ENCODE measurements around the gene HIPK2.
"Not testable (repeated sequence)": the region's sequence is repeated elsewhere in the genome, so short reads cannot be mapped to it uniquely, and the experiment has no call there.

Gene HIPK2

GRCh38 chr7:139560199-139560598, 217.6 kb downstream of the HIPK2 start:
- ChIA-PET CTCF (no interaction called here), POLR2A (ENCODE audit: low non-redundant PET) (no interaction called here)
- no peak for DNase-seq (ENCODE audit: low spot score)
- no peak for TF ChIP-seq CTCF (conservative IDR thresholded peaks at IDR 0.05; ENCODE audit: low read depth)
- H3K27ac ChIP-seq = no peak overlapping the region

GRCh38 chr7:139559364-139560105, 218.3 kb downstream of the HIPK2 start:
- CTCF ChIA-PET = interaction anchor here (0.7 kb wide), 1 partner anchor 976 kb away, joined by 4 read pairs; no protein-coding TSS in a partner anchor
- TF ChIP-seq CTCF (conservative IDR thresholded peaks at IDR 0.05; ENCODE audit: low read depth) = no peak
- H3K27ac ChIP-seq = no peak overlapping the region
- DNase-seq (ENCODE audit: low spot score) = no peak
- POLR2A ChIA-PET (ENCODE audit: low non-redundant PET) = no interaction called here

GRCh38 chr7:139557857-139558581, 219.8 kb downstream of the HIPK2 start:
- POLR2A ChIA-PET (ENCODE audit: low non-redundant PET) = no interaction called here
- no peak for DNase-seq (ENCODE audit: low spot score)
- CTCF ChIA-PET = interaction anchor here (0.8 kb wide), 1 partner anchor 123 kb away, joined by 4 read pairs; no protein-coding TSS in a partner anchor
- no peak overlapping the region for H3K27ac ChIP-seq
- TF ChIP-seq CTCF (conservative IDR thresholded peaks at IDR 0.05; ENCODE audit: low read depth) = no peak

- H3K27ac ChIP-seq; DNase-seq (ENCODE audit: low spot score); POLR2A ChIA-PET (ENCODE audit: low non-redundant PET): not testable (repeated sequence)
- CTCF ChIA-PET = interaction anchor here (0.6 kb wide), 1 partner anchor 418 kb away, joined by 4 read pairs; no protein-coding TSS in a partner anchor
These were observed 223.7 kb downstream of the HIPK2 start for GRCh38 chr7:139553991-139554700.

- ChIA-PET CTCF (interaction anchor here (0.6 kb wide), 1 partner anchor 724 kb away, joined by 3 read pairs; no protein-coding TSS in a partner anchor), POLR2A (ENCODE audit: low non-redundant PET) (no interaction called here)
- no peak overlapping the region for H3K27ac ChIP-seq
- no peak for DNase-seq (ENCODE audit: low spot score)
- no peak for TF ChIP-seq CTCF (conservative IDR thresholded peaks at IDR 0.05; ENCODE audit: low read depth)
These were observed 229.3 kb downstream of the HIPK2 start for GRCh38 chr7:139548302-139549028.

- no peak for DNase-seq (ENCODE audit: low spot score)
- TF ChIP-seq CTCF (conservative IDR thresholded peaks at IDR 0.05; ENCODE audit: low read depth) = no peak
- no peak overlapping the region for H3K27ac ChIP-seq
- CTCF ChIA-PET = no interaction called here
- POLR2A ChIA-PET (ENCODE audit: low non-redundant PET) = no interaction called here
These were observed 233.2 kb downstream of the HIPK2 start for GRCh38 chr7:139544645-139545044.
